AG08395 (cell line): ENCODE data around the gene DENND6B.
"Not testable (repeated sequence)": the region's sequence is repeated elsewhere in the genome, so short reads cannot be mapped to it uniquely, and the experiment has no call there.

Experiments
- DNase-seq: peaks from one replicate; pipeline ENCODE4 v3.0.0; 2012; ENCODE audit warnings: mixed read lengths, low spot score

DENND6B gene

GRCh38 chr22:50289151-50289941 lies 37.5 kb downstream of the DENND6B start:
- DNase-seq = no peak

- DNase-seq = no peak
These were observed 39.1 kb downstream of the DENND6B start for GRCh38 chr22:50287731-50288130.

- no peak for DNase-seq
These were observed 40.0 kb downstream of the DENND6B start for GRCh38 chr22:50286701-50287318.

GRCh38 chr22:50286275-50286674 lies 40.5 kb downstream of the DENND6B start:
- no peak for DNase-seq

GRCh38 chr22:50285568-50286229 lies 41.1 kb downstream of the DENND6B start:
- DNase-seq = no peak

- no peak for DNase-seq
These were observed 42.3 kb downstream of the DENND6B start for GRCh38 chr22:50284479-50284878.

GRCh38 chr22:50283821-50284220 lies 43.0 kb downstream of the DENND6B start:
- no peak for DNase-seq

GRCh38 chr22:50282361-50283155 lies 44.3 kb downstream of the DENND6B start:
- DNase-seq = peak; percentile 77

GRCh38 chr22:50281957-50282356 lies 44.9 kb downstream of the DENND6B start:
- no peak for DNase-seq

GRCh38 chr22:50281384-50281760 lies 45.4 kb downstream of the DENND6B start:
- DNase-seq = no peak

- no peak for DNase-seq
These were observed 46.0 kb downstream of the DENND6B start for GRCh38 chr22:50280708-50281383.

GRCh38 chr22:50280022-50280707 lies 46.6 kb downstream of the DENND6B start:
- no peak for DNase-seq

- no peak for DNase-seq
These were observed 47.7 kb downstream of the DENND6B start for GRCh38 chr22:50278956-50279619.

GRCh38 chr22:50278461-50278860 lies 48.4 kb downstream of the DENND6B start:
- DNase-seq = no peak

GRCh38 chr22:50277761-50278160 lies 49.1 kb downstream of the DENND6B start:
- no peak for DNase-seq

GRCh38 chr22:50276143-50276542 lies 50.7 kb downstream of the DENND6B start:
- peak; percentile 31 for DNase-seq

GRCh38 chr22:50275181-50276055 lies 51.4 kb downstream of the DENND6B start:
- DNase-seq = no peak

GRCh38 chr22:50274771-50275170 lies 52.0 kb downstream of the DENND6B start:
- DNase-seq = no peak

GRCh38 chr22:50274311-50274710 lies 52.5 kb downstream of the DENND6B start:
- peak; percentile 61 for DNase-seq

GRCh38 chr22:50273781-50274180 lies 53.0 kb downstream of the DENND6B start:
- not testable (repeated sequence) for DNase-seq
